Gastroesophageal sphincter (tissue), 3 donors: ENCODE measurements around the gene HOXD13.

ENCODE experiments used
- CTCF ChIP-seq, 4 experiments: fragments of 200-600 bp in 2 of 4; fragments of 450-650 bp in 2 of 4; sonication (generic) in 1 of 4; IDR thresholded peaks; one replicate each; pipeline ENCODE4 v1.5.1; 2017 to 2019; ENCODE audit warnings: antibody characterized with exemption in 4 of 4, mild to moderate bottlenecking in 2 of 4, moderate library complexity in 2 of 4
- POLR2A ChIP-seq, 2 donors: fragments of 450-650 bp; IDR thresholded peaks; one replicate each; pipeline ENCODE4 v1.6.1; 2017; ENCODE audit warnings: antibody characterized with exemption in 2 of 2, mild to moderate bottlenecking in 2 of 2, moderate library complexity in 1 of 2
- POLR2AphosphoS5 ChIP-seq: sonication (generic); formaldehyde crosslinking; IDR thresholded peaks from one replicate; pipeline ENCODE4 v1.6.1; 2017; ENCODE audit warnings: antibody characterized with exemption

- no peak for TF ChIP-seq CTCF (IDR thresholded peaks at IDR 0.05)
- TF ChIP-seq POLR2AphosphoS5 = no peak
- TF ChIP-seq POLR2A (IDR thresholded peaks at IDR 0.05) = no peak
Observed at GRCh38 chr2:176099159-176099727, 6.7 kb downstream of the HOXD13 start.
